GM23338 (cell line): ENCODE results near the gene ANKRD27. TPM values are rescaled to one million over a fixed set of nuclear protein-coding genes. Genes with fewer than 3 reads are reported as not detected.
A peak's percentile ranks its signal among the peaks of the same experiment; 100 is the strongest.

Experiments used
- ATAC-seq: fragments of 200-7000 bp; cut with Tn5 transposase; 3 replicates; pipeline ENCODE4 v1.9.1; 2020
- DNase-seq: peaks from one replicate; pipeline ENCODE4 v3.0.0-alpha.2; 2015; ENCODE audit warnings: low spot score
- H2AFZ ChIP-seq: fragments of 200-600 bp; sonication (generic); 2 replicates; pipeline ENCODE4 v1.8.0; 2016; ENCODE audit warnings: antibody characterized with exemption, mild to moderate bottlenecking, moderate library complexity
- H3F3A ChIP-seq: fragments of 200-600 bp; sonication (generic); replicated peaks from 2 replicates; pipeline ENCODE4 v1.8.0; 2017; ENCODE audit warnings: antibody characterized with exemption, mixed run types, low read depth
- H3K27ac ChIP-seq: fragments of 200-600 bp; sonication (generic); 2 replicates; pipeline ENCODE4 v1.6.1; 2016; ENCODE audit warnings: low read depth
- H3K27me3 ChIP-seq: fragments of 200-600 bp; sonication (generic); 2 replicates; pipeline ENCODE4 v1.8.0; 2016; ENCODE audit warnings: mild to moderate bottlenecking, mixed run types, moderate library complexity; ENCODE audit not compliant: insufficient read depth
- H3K36me3 ChIP-seq: fragments of 200-600 bp; sonication (generic); 2 replicates; pipeline ENCODE4 v1.8.0; 2016; ENCODE audit warnings: mild to moderate bottlenecking; ENCODE audit not compliant: insufficient read depth
- H3K4me1 ChIP-seq: fragments of 200-600 bp; sonication (generic); 2 replicates; pipeline ENCODE4 v1.8.0; 2016; ENCODE audit warnings: mild to moderate bottlenecking, moderate library complexity; ENCODE audit not compliant: insufficient read depth
- H3K4me2 ChIP-seq: fragments of 200-600 bp; sonication (generic); 2 replicates; pipeline ENCODE4 v1.7.1; 2017; ENCODE audit warnings: mixed run types
- H3K4me3 ChIP-seq: fragments of 200-600 bp; sonication (generic); 2 replicates; pipeline ENCODE4 v1.6.1; 2016; ENCODE audit warnings: mixed run types
- H3K79me2 ChIP-seq: fragments of 200-600 bp; sonication (generic); replicated peaks from 2 replicates; pipeline ENCODE4 v1.8.0; 2017; ENCODE audit warnings: mild to moderate bottlenecking; ENCODE audit not compliant: insufficient read depth
- H3K9me2 ChIP-seq: fragments of 200-600 bp; sonication (generic); 2 replicates; pipeline ENCODE4 v1.8.0; 2017; ENCODE audit not compliant: insufficient read depth
- H4K20me1 ChIP-seq: fragments of 200-600 bp; sonication (generic); replicated peaks from 2 replicates; pipeline ENCODE4 v1.8.0; 2017; ENCODE audit warnings: mild to moderate bottlenecking; ENCODE audit not compliant: insufficient read depth
- H3K27ac Mint-ChIP-seq: 2 replicates; pipeline ENCODE4 v1.8.0; 2020; ENCODE audit warnings: inconsistent platforms, mild to moderate bottlenecking, moderate library complexity, mixed read lengths
- H3K27me3 Mint-ChIP-seq: 3 replicates; pipeline ENCODE4 v1.8.0; 2022; ENCODE audit warnings: low read depth, mild to moderate bottlenecking, moderate library complexity, mixed read lengths, inconsistent platforms; ENCODE audit not compliant: insufficient read depth, poor library complexity
- H3K36me3 Mint-ChIP-seq: 3 replicates; pipeline ENCODE4 v1.8.0; 2021; ENCODE audit warnings: low read depth, mild to moderate bottlenecking, inconsistent platforms, moderate library complexity, mixed read lengths
- H3K4me1 Mint-ChIP-seq: 3 replicates; pipeline ENCODE4 v1.8.0; 2020; ENCODE audit warnings: mild to moderate bottlenecking, inconsistent platforms, mixed read lengths
- H3K4me3 Mint-ChIP-seq: 3 replicates; pipeline ENCODE4 v1.8.0; 2021; ENCODE audit warnings: moderate library complexity, mild to moderate bottlenecking, inconsistent platforms, mixed read lengths
- H3K9me3 Mint-ChIP-seq: 3 replicates; pipeline ENCODE4 v1.8.0; 2020; ENCODE audit warnings: moderate library complexity, mild to moderate bottlenecking, inconsistent platforms, mixed read lengths
- CREB1 ChIP-seq: fragments of 250-450 bp; sonication (Bioruptor Pico); IDR thresholded peaks from 2 replicates; pipeline ENCODE4 v1.5.0; 2020; ENCODE audit warnings: low read depth, mild to moderate bottlenecking, moderate library complexity
- EZH2 ChIP-seq: fragments of 200-600 bp; sonication (generic); IDR thresholded peaks from one replicate; pipeline ENCODE4 v1.8.0; 2017; ENCODE audit warnings: antibody characterized with exemption, mild to moderate bottlenecking, low read depth; ENCODE audit not compliant: unreplicated experiment
- EZH2phosphoT487 ChIP-seq: fragments of 200-600 bp; sonication (generic); IDR thresholded peaks from one replicate; pipeline ENCODE4 v1.8.1; 2018; ENCODE audit warnings: antibody characterized with exemption; ENCODE audit not compliant: unreplicated experiment
- JUNB ChIP-seq: IDR thresholded peaks from one replicate; pipeline ENCODE4 v1.6.1; 2016; ENCODE audit warnings: antibody characterized with exemption; ENCODE audit not compliant: unreplicated experiment
- NANOG ChIP-seq: IDR thresholded peaks from 2 replicates; pipeline ENCODE4 v1.6.1; 2016; ENCODE audit warnings: antibody characterized with exemption, borderline replicate concordance
- POLR2AphosphoS5 ChIP-seq: IDR thresholded peaks from 2 replicates; pipeline ENCODE4 v1.6.1; 2016; ENCODE audit warnings: antibody characterized with exemption, low read depth
- STAT1 ChIP-seq: IDR thresholded peaks from one replicate; pipeline ENCODE4 v1.6.1; 2016; ENCODE audit warnings: antibody characterized with exemption; ENCODE audit not compliant: unreplicated experiment
- ZNF114 ChIP-seq: fragments of 250-450 bp; sonication (Bioruptor Pico); IDR thresholded peaks from 2 replicates; pipeline ENCODE4 v1.5.0; 2020; ENCODE audit warnings: mild to moderate bottlenecking, moderate library complexity
- polyA plus RNA-seq: library from polyadenylated mRNA; unstranded; fragments of >200 nt; fragmentation: Nextera tagmentation; extraction: Ambion mirVana; gene quantifications from 2 replicates; pipeline ENCODE4 v1.2.1, GENCODE V29; 2016
- total RNA-seq: library from RNA; depleted of rRNA; stranded (reverse); fragments of >200 nt; shearing (Covaris generic); gene quantifications from 2 replicates; pipeline ENCODE4 v1.2.3, GENCODE V29; 2014
- TF ChIP-seq, protein P1 (sequence below): IDR thresholded peaks from one replicate; pipeline ENCODE4 v1.6.1; 2018; ENCODE audit warnings: antibody characterized with exemption; ENCODE audit not compliant: unreplicated experiment
- TF ChIP-seq, protein P2 (sequence below): fragments of 250-450 bp; sonication (Bioruptor Pico); IDR thresholded peaks from 2 replicates; pipeline ENCODE4 v1.5.0; 2020; ENCODE audit warnings: mild to moderate bottlenecking, moderate library complexity

Gene ANKRD27
- total and polyA plus RNA-seq, 2 experiments from 2014 or later: 16.7 to 48.7 TPM

DNA sequence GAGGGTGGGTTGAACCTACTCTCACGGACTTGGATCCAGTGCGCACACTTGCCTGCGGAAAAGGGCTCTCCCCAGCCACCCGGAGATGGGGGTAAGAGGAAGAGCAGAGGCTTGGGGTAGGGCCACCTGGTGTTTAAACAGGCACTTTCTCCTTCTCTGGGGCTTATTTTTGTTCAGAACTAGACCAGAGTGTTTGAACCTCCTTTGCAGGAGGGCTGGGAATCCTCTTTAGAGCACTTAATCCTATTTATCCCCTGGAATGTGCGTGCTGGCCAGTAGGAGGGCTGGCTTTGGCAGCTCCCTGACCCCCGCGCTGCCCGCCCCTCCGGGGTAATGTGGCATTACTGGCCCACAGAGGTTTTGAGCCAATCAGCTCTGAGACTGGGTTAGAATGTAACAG is 2.7 kb upstream of the ANKRD27 start (continued):
- TF ChIP-seq, protein P1, sequence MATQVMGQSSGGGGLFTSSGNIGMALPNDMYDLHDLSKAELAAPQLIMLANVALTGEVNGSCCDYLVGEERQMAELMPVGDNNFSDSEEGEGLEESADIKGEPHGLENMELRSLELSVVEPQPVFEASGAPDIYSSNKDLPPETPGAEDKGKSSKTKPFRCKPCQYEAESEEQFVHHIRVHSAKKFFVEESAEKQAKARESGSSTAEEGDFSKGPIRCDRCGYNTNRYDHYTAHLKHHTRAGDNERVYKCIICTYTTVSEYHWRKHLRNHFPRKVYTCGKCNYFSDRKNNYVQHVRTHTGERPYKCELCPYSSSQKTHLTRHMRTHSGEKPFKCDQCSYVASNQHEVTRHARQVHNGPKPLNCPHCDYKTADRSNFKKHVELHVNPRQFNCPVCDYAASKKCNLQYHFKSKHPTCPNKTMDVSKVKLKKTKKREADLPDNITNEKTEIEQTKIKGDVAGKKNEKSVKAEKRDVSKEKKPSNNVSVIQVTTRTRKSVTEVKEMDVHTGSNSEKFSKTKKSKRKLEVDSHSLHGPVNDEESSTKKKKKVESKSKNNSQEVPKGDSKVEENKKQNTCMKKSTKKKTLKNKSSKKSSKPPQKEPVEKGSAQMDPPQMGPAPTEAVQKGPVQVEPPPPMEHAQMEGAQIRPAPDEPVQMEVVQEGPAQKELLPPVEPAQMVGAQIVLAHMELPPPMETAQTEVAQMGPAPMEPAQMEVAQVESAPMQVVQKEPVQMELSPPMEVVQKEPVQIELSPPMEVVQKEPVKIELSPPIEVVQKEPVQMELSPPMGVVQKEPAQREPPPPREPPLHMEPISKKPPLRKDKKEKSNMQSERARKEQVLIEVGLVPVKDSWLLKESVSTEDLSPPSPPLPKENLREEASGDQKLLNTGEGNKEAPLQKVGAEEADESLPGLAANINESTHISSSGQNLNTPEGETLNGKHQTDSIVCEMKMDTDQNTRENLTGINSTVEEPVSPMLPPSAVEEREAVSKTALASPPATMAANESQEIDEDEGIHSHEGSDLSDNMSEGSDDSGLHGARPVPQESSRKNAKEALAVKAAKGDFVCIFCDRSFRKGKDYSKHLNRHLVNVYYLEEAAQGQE: no peak
- no peak for TF ChIP-seq STAT1
- no peak for TF ChIP-seq POLR2AphosphoS5
- no peak for TF ChIP-seq ZNF114
- TF ChIP-seq EZH2phosphoT487: no peak
- TF ChIP-seq NANOG: no peak

DNA sequence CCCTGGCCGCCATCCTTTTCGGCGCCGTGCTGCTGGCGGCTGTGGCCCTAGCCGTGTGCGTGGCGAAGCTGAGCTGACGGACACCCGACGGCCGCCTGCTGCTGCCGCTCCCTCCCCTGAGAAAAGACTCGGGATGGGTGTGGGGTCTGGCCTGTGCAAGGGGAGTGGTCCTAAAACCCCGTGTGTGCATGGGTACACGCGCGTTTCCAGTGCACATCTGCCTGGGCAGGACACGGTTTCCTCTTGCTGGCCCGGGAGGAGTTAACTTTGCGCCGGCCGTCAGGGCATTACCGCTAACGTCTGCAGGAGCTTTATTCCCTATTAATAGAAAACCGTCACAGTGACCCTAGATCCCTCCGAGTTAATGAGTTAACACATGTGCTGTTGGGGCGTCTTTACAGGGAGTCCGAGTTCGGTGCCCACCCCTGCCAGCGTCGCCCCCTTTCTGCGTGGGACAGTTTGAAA is 1.9 kb upstream of the ANKRD27 start:
- H3K27ac Mint-ChIP-seq: no peak overlapping the region
- H3F3A ChIP-seq: 0 out of 2 replicates have a peak, but pooled peaks cover 5% of the 10 kb centered on the region
- H3K4me1 ChIP-seq: peaks cover 14% of the 10 kb centered on the region; the same call in 1 of the 2 replicates
- peak overlapping the region; percentile 88 for H3K4me2 ChIP-seq
- H3K4me3 ChIP-seq: peak overlapping the region; percentile 85
- H3K27ac ChIP-seq: no peak overlapping the region
- ATAC-seq (no peak), DNase-seq (no peak)
- H3K27me3 ChIP-seq: peaks cover 45% of the 10 kb centered on the region
- H3K27me3 Mint-ChIP-seq: peaks cover 36% of the 10 kb centered on the region
- peaks cover 13% of the 10 kb centered on the region for H4K20me1 ChIP-seq
- H3K36me3 Mint-ChIP-seq: no peaks in the 10 kb centered on the region; the same call in 2 of the 3 replicates
- H3K79me2 ChIP-seq: peaks cover 25% of the 10 kb centered on the region
- peak overlapping the region; percentile 90; the same call in 1 of the 2 replicates for H2AFZ ChIP-seq
- H3K4me3 Mint-ChIP-seq: peak overlapping the region; percentile 55
- peaks cover 24% of the 10 kb centered on the region for H3K4me1 Mint-ChIP-seq
- TF ChIP-seq CREB1 (CRISPR knock-in tag): no peak
- TF ChIP-seq EZH2: peak; percentile 50
- H3K9me3 Mint-ChIP-seq: peaks cover 3% of the 10 kb centered on the region; the same call in 1 of the 3 replicates
- no peaks in the 10 kb centered on the region for H3K9me2 ChIP-seq
- H3K36me3 ChIP-seq: no peaks in the 10 kb centered on the region

DNA sequence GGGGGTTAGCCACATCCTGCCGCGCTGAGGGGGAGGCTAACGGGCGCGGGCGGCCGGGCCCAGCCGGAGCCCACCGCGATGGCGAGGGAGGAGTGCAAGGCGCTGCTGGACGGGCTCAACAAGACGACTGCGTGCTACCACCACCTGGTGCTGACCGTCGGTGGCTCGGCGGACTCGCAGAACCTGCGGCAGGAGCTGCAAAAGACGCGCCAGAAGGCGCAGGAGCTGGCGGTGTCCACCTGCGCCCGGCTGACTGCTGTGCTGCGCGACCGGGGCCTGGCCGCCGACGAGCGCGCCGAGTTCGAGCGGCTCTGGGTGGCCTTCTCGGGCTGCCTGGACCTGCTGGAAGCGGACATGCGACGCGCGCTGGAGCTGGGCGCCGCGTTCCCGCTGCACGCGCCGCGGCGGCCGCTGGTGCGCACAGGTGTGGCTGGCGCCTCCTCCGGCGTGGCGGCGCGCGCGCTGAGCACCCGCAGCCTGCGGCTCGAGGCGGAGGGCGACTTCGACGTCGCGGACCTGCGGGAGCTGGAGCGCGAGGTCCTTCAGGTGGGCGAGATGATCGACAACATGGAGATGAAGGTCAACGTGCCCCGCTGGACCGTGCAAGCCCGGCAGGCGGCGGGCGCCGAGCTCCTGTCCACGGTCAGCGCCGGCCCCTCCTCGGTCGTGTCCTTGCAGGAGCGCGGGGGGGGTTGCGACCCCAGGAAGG is 1.4 kb upstream of the ANKRD27 start:
- peak overlapping the region; percentile 85 for H3K4me3 ChIP-seq
- peaks cover 24% of the 10 kb centered on the region for H3K4me1 Mint-ChIP-seq
- H3K4me3 Mint-ChIP-seq: peak overlapping the region; percentile 72; the same call in 1 of the 3 replicates
- H3K27me3 ChIP-seq: peaks cover 45% of the 10 kb centered on the region
- H2AFZ ChIP-seq: peak overlapping the region; percentile 90; the same call in 1 of the 2 replicates
- peaks cover 14% of the 10 kb centered on the region; the same call in 1 of the 2 replicates for H3K4me1 ChIP-seq
- peaks cover 17% of the 10 kb centered on the region for H4K20me1 ChIP-seq
- peaks cover 31% of the 10 kb centered on the region for H3K79me2 ChIP-seq
- no peaks in the 10 kb centered on the region for H3K9me2 ChIP-seq
- peak; percentile 13 for ATAC-seq
- H3K4me2 ChIP-seq: peak overlapping the region; percentile 88
- H3K27me3 Mint-ChIP-seq: peaks cover 36% of the 10 kb centered on the region
- H3K9me3 Mint-ChIP-seq: peaks cover 3% of the 10 kb centered on the region; the same call in 1 of the 3 replicates
- H3K27ac ChIP-seq: no peak overlapping the region
- H3K27ac Mint-ChIP-seq: no peak overlapping the region
- DNase-seq: peak; percentile 62
- H3K36me3 Mint-ChIP-seq: no peaks in the 10 kb centered on the region; the same call in 2 of the 3 replicates
- no peaks in the 10 kb centered on the region for H3K36me3 ChIP-seq
- H3F3A ChIP-seq: 0 out of 2 replicates have a peak, but pooled peaks cover 5% of the 10 kb centered on the region
- TF ChIP-seq JUNB (no peak), STAT1 (no peak), ZNF114 (no peak)
- TF ChIP-seq, protein P2, sequence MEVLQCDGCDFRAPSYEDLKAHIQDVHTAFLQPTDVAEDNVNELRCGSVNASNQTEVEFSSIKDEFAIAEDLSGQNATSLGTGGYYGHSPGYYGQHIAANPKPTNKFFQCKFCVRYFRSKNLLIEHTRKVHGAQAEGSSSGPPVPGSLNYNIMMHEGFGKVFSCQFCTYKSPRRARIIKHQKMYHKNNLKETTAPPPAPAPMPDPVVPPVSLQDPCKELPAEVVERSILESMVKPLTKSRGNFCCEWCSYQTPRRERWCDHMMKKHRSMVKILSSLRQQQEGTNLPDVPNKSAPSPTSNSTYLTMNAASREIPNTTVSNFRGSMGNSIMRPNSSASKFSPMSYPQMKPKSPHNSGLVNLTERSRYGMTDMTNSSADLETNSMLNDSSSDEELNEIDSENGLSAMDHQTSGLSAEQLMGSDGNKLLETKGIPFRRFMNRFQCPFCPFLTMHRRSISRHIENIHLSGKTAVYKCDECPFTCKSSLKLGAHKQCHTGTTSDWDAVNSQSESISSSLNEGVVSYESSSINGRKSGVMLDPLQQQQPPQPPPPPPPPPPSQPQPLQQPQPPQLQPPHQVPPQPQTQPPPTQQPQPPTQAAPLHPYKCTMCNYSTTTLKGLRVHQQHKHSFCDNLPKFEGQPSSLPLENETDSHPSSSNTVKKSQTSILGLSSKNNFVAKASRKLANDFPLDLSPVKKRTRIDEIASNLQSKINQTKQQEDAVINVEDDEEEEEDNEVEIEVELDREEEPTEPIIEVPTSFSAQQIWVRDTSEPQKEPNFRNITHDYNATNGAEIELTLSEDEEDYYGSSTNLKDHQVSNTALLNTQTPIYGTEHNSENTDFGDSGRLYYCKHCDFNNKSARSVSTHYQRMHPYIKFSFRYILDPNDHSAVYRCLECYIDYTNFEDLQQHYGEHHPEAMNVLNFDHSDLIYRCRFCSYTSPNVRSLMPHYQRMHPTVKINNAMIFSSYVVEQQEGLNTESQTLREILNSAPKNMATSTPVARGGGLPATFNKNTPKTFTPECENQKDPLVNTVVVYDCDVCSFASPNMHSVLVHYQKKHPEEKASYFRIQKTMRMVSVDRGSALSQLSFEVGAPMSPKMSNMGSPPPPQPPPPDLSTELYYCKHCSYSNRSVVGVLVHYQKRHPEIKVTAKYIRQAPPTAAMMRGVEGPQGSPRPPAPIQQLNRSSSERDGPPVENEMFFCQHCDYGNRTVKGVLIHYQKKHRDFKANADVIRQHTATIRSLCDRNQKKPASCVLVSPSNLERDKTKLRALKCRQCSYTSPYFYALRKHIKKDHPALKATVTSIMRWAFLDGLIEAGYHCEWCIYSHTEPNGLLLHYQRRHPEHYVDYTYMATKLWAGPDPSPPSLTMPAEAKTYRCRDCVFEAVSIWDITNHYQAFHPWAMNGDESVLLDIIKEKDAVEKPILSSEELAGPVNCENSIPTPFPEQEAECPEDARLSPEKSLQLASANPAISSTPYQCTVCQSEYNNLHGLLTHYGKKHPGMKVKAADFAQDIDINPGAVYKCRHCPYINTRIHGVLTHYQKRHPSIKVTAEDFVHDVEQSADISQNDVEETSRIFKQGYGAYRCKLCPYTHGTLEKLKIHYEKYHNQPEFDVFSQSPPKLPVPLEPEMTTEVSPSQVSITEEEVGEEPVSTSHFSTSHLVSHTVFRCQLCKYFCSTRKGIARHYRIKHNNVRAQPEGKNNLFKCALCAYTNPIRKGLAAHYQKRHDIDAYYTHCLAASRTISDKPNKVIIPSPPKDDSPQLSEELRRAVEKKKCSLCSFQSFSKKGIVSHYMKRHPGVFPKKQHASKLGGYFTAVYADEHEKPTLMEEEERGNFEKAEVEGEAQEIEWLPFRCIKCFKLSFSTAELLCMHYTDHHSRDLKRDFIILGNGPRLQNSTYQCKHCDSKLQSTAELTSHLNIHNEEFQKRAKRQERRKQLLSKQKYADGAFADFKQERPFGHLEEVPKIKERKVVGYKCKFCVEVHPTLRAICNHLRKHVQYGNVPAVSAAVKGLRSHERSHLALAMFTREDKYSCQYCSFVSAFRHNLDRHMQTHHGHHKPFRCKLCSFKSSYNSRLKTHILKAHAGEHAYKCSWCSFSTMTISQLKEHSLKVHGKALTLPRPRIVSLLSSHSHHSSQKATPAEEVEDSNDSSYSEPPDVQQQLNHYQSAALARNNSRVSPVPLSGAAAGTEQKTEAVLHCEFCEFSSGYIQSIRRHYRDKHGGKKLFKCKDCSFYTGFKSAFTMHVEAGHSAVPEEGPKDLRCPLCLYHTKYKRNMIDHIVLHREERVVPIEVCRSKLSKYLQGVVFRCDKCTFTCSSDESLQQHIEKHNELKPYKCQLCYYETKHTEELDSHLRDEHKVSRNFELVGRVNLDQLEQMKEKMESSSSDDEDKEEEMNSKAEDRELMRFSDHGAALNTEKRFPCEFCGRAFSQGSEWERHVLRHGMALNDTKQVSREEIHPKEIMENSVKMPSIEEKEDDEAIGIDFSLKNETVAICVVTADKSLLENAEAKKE (CRISPR knock-in tag): no peak
